ENCODE results near the gene EXOC5. TPM values are rescaled to one million over a fixed set of nuclear protein-coding genes. Genes with fewer than 3 reads are reported as not detected.

EXOC5 gene
- total RNA-seq, 1 donor from 2014 or later, result 98.4 TPM

DNA sequence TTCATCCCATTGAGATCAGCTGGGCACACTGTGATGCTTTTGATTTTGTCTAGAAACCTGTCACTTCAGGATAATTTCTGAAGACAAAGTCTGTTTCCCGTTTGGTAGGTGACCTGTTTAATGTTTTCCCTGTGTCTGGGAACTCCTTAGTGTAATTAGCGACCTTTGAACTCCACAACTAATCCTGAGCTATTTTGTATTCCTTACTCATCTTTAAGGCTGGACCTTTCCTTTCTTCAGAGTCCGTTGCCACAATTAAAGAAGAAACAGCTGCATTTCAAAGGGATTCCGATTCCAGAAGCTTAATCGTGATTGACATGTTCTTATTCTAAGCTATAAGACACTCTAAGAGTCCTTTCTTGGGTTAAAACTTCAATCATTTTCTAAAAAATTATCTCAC lies 22.0 kb upstream of the EXOC5 start:
- H3K4me3 Mint-ChIP-seq, result no peak overlapping the region
- H3K27me3 Mint-ChIP-seq (ENCODE audit: low read depth), result no peaks in the 10 kb centered on the region
- H3K27ac Mint-ChIP-seq (ENCODE audit: unreplicated experiment), result no peak overlapping the region
- no peak for TF ChIP-seq CTCF (conservative IDR thresholded peaks at IDR 0.05)
- DNase-seq (ENCODE audit: low read depth, low spot score), result no peak
- H3K9me3 Mint-ChIP-seq, result no peaks in the 10 kb centered on the region
- peaks cover 3% of the 10 kb centered on the region for H3K36me3 Mint-ChIP-seq (ENCODE audit: low read depth)
- H3K4me1 Mint-ChIP-seq, result peaks cover 28% of the 10 kb centered on the region

- TF ChIP-seq CTCF (conservative IDR thresholded peaks at IDR 0.05), result no peak
- H3K36me3 Mint-ChIP-seq (ENCODE audit: low read depth), result peaks cover 7% of the 10 kb centered on the region
- no peaks in the 10 kb centered on the region for H3K9me3 Mint-ChIP-seq
- H3K4me3 Mint-ChIP-seq, result no peak overlapping the region
- peaks cover 23% of the 10 kb centered on the region for H3K4me1 Mint-ChIP-seq
- H3K27ac Mint-ChIP-seq (ENCODE audit: unreplicated experiment), result no peak overlapping the region
- no peaks in the 10 kb centered on the region for H3K27me3 Mint-ChIP-seq (ENCODE audit: low read depth)
- no peak for DNase-seq (ENCODE audit: low read depth, low spot score)
Measured at GRCh38 chr14:57287745-57288144, 19.0 kb upstream of the EXOC5 start.

- H3K4me1 Mint-ChIP-seq, result no peaks in the 10 kb centered on the region
- no peaks in the 10 kb centered on the region for H3K36me3 Mint-ChIP-seq (ENCODE audit: low read depth)
- no peak for TF ChIP-seq CTCF (conservative IDR thresholded peaks at IDR 0.05)
- H3K4me3 Mint-ChIP-seq, result no peak overlapping the region
- H3K27ac Mint-ChIP-seq (ENCODE audit: unreplicated experiment), result no peak overlapping the region
- DNase-seq (ENCODE audit: low read depth, low spot score), result no peak
- H3K9me3 Mint-ChIP-seq, result no peaks in the 10 kb centered on the region
- H3K27me3 Mint-ChIP-seq (ENCODE audit: low read depth), result no peaks in the 10 kb centered on the region
Measured at GRCh38 chr14:57277062-57277461, 8.4 kb upstream of the EXOC5 start.

DNA sequence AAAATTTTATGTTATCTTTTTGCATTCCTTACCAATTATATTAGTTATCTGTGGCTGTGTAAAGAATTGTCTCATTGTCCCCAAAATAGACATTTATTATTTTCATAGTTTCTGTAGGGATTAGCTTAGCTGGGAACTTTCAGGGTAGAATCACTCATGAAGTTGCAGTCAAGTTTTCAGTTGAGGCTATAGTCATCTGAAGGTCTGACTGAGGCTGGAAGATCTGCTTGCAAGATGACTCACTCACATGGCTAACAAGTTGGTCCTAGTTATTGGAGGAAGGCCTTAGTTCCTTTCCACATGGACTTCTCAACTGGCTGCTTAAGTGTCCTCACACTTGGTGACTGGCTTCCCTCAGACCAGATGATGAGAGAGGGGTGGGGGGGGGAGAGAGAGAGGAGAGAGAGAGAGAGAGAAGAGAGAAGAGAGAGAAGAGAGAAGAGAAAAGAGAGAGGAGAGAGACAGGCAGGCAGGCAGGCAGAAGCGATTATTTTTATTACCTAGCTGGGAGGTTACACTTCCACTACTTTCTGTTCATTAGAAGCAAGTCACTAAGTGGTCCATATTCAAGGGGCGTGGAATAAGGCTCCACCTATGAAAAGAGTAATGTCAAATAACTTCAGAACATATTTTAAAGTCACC lies 6.4 kb upstream of the EXOC5 start:
- H3K27me3 Mint-ChIP-seq (ENCODE audit: low read depth), result no peaks in the 10 kb centered on the region
- H3K9me3 Mint-ChIP-seq, result no peaks in the 10 kb centered on the region
- H3K27ac Mint-ChIP-seq (ENCODE audit: unreplicated experiment), result no peak overlapping the region
- no peak for DNase-seq (ENCODE audit: low read depth, low spot score)
- H3K36me3 Mint-ChIP-seq (ENCODE audit: low read depth), result no peaks in the 10 kb centered on the region
- H3K4me3 Mint-ChIP-seq, result no peak overlapping the region
- TF ChIP-seq CTCF (conservative IDR thresholded peaks at IDR 0.05), result no peak
- peaks cover 18% of the 10 kb centered on the region for H3K4me1 Mint-ChIP-seq

GRCh38 chr14:57274551-57274950 lies 5.8 kb upstream of the EXOC5 start:
- DNase-seq (ENCODE audit: low read depth, low spot score), result no peak
- TF ChIP-seq CTCF (conservative IDR thresholded peaks at IDR 0.05), result no peak
- no peaks in the 10 kb centered on the region for H3K9me3 Mint-ChIP-seq
- H3K27me3 Mint-ChIP-seq (ENCODE audit: low read depth), result no peaks in the 10 kb centered on the region
- H3K36me3 Mint-ChIP-seq (ENCODE audit: low read depth), result no peaks in the 10 kb centered on the region
- H3K4me1 Mint-ChIP-seq, result peaks cover 22% of the 10 kb centered on the region
- no peak overlapping the region for H3K4me3 Mint-ChIP-seq
- H3K27ac Mint-ChIP-seq (ENCODE audit: unreplicated experiment), result no peak overlapping the region
